ENCODE data around the gene RNF31.

- no peak; the same call in 1 of the 2 replicates for TF ChIP-seq CTCF (IDR thresholded peaks at IDR 0.05)
- no peak for TF ChIP-seq RAD21 (IDR thresholded peaks at IDR 0.05; ENCODE audit: low read length)
- no peak for TF ChIP-seq JUND (IDR thresholded peaks at IDR 0.05)
- TF ChIP-seq MEF2A (IDR thresholded peaks at IDR 0.05; ENCODE audit: borderline replicate concordance, low read depth) = no peak
- no peak for TF ChIP-seq EZH2phosphoT487 (IDR thresholded peaks at IDR 0.05; ENCODE audit: borderline replicate concordance, low read depth)
- TF ChIP-seq GABPA (IDR thresholded peaks at IDR 0.05; ENCODE audit: low read depth) = no peak
- TF ChIP-seq, protein P1, sequence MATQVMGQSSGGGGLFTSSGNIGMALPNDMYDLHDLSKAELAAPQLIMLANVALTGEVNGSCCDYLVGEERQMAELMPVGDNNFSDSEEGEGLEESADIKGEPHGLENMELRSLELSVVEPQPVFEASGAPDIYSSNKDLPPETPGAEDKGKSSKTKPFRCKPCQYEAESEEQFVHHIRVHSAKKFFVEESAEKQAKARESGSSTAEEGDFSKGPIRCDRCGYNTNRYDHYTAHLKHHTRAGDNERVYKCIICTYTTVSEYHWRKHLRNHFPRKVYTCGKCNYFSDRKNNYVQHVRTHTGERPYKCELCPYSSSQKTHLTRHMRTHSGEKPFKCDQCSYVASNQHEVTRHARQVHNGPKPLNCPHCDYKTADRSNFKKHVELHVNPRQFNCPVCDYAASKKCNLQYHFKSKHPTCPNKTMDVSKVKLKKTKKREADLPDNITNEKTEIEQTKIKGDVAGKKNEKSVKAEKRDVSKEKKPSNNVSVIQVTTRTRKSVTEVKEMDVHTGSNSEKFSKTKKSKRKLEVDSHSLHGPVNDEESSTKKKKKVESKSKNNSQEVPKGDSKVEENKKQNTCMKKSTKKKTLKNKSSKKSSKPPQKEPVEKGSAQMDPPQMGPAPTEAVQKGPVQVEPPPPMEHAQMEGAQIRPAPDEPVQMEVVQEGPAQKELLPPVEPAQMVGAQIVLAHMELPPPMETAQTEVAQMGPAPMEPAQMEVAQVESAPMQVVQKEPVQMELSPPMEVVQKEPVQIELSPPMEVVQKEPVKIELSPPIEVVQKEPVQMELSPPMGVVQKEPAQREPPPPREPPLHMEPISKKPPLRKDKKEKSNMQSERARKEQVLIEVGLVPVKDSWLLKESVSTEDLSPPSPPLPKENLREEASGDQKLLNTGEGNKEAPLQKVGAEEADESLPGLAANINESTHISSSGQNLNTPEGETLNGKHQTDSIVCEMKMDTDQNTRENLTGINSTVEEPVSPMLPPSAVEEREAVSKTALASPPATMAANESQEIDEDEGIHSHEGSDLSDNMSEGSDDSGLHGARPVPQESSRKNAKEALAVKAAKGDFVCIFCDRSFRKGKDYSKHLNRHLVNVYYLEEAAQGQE (IDR thresholded peaks at IDR 0.05; ENCODE audit: low read depth, low read length) = no peak
- no peak for TF ChIP-seq RFX5 (IDR thresholded peaks at IDR 0.05; ENCODE audit: low read length)
Measured at GRCh38 chr14:24133735-24134134, 13.6 kb upstream of the RNF31 start.

All from SK-N-SH (cell line).